Stimulated activated CD4-positive, alpha-beta T cell treated with anti-CD3 and anti-CD28 coated beads, Interleukin-1b, Interleukin-23, amount 100 ng/mL, for 24 hours (primary cell): ENCODE data around the gene TRIP12.
"Not testable (repeated sequence)": the region's sequence is repeated elsewhere in the genome, so short reads cannot be mapped to it uniquely, and the experiment has no call there.

ENCODE experiments used
- DNase-seq, 4 experiments: peaks; one replicate each; pipeline ENCODE4 v3.0.0-alpha.2; 2020; ENCODE audit warnings: low read depth in 4 of 4, low spot score in 1 of 4

Gene TRIP12

DNA sequence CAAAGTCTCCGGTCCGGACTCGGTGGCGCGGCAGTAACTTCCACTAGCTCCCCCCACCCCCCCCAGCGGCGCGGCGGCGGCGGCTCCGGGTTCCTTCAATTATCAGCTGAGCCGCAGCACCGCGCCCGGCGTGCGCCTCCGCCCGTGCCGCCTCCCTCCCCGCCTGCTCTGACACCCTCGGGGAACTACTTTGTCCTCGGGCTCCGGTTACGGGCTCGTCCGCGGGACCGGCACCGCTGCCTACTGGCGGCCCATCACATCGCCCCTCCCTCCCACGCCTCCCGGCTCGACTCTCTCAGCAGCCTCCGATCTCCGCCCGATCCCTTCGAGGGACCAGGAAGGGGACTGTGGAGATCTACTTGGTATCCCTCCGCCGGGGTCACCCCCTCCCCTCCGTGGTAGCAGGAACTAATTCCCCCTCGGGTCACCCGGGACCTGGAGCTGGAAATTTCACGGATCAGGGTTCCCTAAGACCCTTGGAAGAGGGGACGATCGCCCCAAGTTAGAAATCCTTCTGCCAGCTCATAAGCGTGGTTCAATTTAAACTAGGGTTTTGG, at the start of gene TRIP12:
Gene TRIP12, minus strand, starts transcription at position 118 of the 557 bp plus-strand sequence. CDS start 41,930 bp downstream, outside the sequence.
- DNase-seq: peak; percentile 67 to 83 (median 79)

DNA sequence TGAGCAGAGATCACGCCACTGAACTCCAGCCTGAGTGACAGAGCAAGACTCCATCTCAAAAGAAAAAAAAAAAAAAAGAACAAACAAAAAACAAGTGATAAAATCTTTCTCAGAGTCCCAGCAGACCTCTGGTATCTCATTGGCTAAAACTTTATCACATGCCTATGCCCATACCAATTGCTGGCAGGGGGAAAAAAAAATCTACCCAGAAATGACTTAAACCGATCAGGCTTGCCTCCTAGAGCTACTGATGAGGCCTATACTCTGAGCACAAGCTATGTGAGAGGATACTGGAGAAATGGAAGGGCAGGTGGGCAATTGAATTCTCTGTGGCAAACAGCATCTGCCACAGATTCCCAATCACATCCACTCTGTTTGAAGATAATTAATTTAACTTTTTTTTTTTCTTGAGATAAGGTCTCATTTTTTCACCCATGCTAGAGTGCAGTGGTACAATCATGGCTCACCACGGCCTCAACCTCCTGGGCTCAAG, 49.5 kb upstream of the TRIP12 start:
- DNase-seq: no peak

DNA sequence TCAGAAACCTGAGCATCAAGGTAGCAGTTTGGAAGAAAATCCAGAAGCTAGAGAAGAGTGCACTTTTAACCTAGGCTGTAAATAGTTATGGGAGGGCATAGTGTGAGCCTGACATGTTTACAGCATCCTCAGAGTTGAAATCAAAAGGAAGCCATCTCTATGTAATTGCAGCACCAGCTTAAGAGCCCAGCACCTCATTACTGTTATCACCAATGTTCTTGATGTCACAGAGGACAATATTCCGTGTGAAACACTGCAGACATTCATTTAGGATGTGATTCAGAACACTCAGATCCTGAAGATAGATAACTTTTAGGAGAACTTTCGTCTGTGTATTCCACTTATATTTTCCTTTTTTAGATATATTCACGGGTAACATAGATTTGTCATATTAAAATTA, 48.6 kb upstream of the TRIP12 start:
- no peak for DNase-seq

DNA sequence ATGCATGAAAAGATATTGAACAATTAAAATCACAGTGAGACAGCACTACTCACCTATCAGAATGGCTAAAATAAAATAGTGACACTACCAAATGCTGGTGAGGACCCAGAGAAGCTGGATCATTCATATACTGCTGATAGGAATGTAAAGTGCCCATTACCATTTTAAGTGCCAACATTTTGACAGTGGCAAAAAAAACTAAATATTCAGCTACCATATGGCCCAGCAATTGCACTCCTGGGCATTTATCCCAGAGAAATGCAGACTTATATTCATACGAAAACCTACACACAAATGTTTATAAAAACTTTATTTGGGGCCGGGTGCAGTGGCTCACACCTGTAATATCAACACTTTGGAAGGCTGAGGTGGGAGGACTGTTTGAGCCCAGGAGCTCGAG, 48.1 kb upstream of the TRIP12 start:
- no peak for DNase-seq

DNA sequence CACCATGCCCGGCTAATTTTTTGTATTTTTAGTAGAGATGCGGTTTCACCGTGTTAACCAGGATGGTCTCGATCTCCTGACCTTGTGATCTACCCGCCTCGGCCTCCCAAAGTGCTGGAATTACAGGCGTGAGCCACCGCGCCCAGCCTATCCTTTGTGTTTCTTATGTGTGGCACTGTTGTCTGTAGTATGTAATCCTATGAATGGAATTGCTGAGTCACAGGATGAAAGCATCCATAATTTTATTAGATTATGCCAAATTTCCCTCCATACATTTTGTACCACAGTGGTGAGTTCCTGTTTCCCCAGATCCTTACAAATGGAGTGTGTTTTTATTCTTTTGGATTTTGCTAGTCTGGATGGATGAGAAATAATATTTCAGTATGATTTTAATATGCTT, 41.8 kb upstream of the TRIP12 start:
- DNase-seq: not testable (repeated sequence)

DNA sequence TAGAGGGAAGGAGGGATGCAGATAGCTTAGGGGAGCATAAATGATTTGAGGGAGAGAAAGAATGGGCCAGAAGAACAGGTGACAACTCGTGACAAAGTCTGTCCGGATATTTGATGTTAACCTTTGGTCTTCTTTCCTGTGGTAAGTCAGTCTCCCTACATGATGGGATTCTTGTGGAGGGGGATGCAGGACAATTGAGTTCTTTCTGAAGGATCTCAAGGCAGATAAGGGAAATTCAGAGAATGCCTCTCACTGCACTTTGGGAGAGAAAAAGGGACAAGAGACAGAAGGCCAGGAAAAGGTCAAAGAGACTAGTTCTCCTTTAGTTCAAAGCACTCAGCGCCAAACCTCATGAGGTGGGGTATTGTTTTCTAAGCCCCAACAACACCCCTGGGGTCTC, 34.7 kb upstream of the TRIP12 start:
- no peak for DNase-seq

DNA sequence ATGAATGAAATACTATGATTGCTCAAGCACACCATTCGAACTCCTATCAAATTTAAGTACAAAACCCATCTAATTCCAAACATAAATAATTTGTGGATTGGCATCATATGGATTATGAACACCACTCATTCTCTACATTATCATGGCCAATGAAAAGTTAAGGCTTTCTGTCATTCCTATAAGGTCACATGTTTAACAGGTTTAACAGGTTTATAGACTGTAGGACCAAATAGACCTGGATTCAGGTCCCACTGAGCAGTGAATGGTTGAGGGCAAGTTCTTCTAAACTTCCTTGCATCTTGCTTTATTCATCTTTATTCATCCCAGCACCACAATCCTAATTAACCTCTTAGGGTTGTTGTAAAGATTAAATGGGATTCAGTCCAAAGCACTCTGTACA, 33.9 kb upstream of the TRIP12 start:
- no peak for DNase-seq

DNA sequence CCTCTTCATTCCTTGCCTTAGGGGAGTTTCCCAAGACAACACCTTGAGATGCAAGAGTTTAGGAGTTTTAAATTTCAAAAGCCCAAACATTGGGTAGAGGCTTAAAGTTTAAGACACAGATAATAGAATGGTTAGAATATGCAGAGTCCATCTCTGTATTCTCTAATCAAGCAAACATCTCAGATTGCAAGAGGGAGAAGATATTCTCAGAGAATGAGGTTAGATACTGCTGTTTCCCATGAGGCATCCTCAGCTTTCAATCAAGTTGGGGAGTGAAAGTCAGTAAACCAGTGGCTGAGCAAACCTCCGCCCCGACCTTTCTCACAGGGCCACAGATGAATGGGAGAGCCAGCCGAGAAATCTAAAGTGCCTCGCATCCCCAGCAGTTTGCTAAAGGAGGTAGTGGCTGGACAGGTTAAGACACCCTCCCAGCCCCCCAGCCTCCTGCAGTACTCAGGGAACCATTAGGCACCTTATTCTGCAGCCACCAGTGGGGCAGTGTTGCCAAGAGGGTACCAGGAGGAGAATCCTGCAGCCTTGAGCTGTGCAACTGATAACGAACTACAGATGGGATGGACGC, 30.5 kb upstream of the TRIP12 start:
- no peak for DNase-seq

DNA sequence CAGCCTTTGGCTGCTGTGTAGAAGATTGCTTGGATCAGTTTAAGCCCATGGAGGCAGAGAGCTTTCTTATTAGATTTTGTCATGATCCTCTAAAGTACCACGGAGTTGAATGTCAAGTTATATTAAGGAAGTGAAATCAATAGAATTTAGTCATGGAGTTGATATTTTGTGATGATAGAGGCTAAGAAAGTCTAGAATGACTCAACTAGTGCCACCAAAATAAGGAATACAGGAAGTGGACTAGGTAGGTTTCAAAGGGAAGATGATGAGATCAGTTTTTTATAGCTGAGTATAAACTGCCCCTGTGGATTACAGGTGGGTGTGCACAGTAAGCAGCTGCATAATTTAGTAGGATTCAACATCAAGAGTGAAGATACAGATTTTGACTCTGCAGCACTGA, 25.7 kb upstream of the TRIP12 start:
- DNase-seq: no peak

DNA sequence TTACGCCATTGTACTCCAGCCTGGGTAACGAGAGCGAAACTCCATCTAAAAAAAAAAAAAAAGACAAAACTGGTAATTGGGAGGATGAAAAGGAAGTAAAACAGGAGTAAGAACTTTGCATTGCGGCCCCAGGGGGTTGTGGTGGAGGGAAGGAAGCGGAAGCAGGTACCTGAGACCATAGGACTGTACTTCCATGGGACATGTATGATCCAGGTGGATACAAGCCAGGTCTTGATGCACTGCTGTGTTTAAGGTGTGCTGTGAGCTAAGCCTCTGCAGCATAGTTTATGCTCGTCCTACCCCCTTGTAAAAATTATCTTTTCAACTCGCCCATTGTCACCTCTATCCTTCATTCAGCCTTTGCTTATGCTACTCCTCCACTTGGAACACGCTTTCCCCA, 24.2 kb upstream of the TRIP12 start:
- no peak for DNase-seq

DNA sequence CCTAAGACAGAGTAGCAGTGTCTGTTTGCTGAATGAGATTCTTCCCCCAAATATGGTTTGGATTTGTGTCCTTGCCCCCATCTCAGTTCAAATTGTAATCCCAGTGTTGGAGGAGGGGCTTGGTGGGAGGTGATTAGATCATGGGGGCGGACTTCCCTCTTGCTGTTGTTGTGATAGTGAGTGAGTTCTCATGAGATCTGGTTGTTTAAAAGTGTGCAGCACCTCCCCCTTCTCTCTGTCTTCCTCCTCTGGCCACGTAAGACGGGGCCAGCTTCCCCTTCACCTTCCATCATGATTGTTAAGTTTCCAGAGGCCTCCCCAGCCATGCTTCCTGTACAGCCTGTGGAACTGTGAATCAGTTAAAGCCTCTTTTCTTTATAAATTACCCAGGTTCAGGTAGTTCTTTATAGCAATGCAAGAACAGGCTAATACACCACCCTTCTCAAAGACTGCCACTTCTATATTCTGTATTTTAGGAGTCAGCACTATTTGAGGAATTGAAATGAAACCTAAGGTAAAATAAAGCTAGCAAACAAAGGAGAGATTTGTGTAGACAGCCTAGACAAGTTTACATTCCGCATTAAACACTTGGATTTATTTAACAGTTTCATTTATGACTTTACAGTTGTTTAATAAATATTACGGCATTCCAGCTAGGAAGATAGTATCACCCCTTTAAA, 22.1 kb upstream of the TRIP12 start:
- DNase-seq: no peak

DNA sequence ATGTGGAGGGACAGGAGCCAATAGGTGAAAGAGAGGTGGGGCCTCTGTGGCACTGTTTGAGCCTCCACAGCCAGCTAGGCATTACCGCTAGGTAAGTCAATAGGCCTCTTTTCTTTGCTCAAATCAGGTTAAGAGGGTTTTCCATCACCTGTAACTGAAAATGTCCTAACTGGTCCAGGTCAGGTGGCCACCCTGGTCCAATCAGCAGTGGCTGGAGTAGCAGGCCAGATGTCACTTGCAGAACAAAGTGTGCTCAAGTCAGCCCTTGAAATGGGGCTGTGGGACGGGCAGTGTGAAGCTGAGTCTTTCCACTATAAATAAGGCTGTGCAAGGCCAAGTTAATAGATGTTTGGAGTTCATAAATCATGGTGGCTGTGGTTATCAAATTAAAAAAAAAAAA, 21.4 kb upstream of the TRIP12 start:
- no peak for DNase-seq

DNA sequence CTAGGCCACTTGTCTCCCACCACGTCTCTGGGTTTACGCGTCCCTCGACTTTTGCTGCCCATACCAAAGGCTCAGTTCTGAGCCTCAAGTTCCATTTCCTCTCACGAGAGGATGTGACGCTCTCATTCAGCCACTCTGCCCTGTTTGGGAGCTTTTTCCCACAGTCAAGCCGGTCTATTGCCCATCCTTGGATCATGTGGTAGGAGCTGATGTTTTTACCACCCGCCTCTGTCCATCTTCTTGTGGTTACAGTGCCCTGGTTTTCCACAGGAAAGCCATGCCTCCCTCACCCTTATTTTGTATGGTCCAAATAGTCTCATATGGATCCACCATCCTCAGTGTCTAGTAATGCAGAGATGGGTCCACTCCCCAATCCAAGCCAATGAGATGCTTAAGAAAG, 20.9 kb upstream of the TRIP12 start:
- no peak for DNase-seq

DNA sequence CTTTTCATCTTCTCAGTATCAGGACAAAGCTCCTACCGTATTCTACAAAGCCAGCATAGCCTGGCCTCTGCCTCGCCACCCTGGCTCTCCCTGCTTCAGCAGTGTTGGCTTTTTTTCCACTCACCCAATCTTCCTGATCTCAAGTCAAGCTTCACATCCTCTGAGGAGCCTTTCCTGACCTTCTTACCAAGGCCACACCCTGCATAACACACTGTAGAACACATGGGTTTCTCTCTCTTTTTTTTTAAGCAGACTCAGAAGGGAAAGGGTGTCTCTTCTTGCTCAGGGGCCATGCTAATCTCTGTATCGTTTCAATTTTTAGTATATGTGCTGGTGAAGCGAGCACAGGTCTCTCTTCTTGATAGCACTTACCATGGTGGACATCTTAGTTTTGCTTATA, 15.7 kb upstream of the TRIP12 start:
- no peak for DNase-seq

DNA sequence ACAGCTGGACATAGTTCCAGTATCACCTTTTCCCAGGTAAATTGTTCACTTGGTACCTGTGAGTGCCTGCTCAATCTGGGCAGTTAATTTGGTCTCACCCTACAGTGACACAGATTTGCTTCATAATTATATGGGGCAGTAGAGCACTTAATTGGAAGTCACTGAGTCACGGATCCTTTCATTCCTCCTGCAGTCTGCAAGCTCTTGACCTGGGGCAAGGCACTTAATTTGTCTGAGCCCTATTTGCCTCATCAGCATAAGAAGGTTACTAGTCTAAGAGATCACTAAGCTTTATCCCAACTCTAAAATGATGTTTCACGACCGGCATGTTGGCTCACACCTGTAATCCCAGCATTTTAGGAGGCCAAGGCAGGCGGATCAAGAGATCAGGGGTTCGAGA, 9.4 kb upstream of the TRIP12 start:
- no peak for DNase-seq

DNA sequence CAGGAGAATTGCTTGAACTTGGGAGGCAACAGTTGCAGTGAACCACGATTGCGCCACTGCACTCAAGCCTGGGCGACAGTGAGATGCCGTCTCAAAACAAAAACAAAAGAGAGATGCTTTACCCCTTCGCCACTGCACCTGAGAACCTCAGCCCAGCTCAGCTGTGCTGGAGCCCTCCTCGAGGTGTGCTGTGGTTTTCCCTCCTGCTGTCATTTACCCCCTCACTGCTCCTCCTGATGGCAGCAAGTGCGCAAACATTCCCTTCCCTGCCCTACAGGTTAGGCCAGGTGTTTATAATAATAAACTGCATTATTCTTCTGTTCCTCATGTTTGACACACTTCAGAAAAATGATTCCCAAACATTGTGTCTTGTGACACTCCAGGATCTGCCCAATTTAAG, 8.8 kb upstream of the TRIP12 start:
- DNase-seq: no peak

DNA sequence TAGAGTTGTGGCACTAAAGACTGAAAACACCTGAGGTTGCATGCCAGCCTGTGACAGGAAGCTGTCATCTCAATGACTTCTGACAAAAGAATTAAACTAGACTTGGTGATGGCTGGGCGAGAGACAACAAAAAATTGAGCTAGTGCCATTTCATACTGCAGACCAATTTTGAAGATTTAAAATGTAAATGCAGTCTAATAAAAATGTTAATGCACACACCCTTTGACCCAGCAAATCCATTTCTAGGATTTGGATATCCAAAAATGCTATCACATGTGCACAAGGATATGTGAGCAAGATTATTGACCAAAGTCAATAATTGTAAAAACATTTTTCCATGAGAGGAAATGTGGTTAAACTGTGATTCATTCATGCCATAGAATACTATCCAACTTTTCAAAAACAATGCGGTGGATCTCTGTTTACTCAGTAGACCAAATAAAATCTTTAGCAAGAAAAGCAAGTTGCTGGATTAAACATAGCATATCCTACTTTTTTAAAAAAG, 6.1 kb upstream of the TRIP12 start:
- DNase-seq: no peak

DNA sequence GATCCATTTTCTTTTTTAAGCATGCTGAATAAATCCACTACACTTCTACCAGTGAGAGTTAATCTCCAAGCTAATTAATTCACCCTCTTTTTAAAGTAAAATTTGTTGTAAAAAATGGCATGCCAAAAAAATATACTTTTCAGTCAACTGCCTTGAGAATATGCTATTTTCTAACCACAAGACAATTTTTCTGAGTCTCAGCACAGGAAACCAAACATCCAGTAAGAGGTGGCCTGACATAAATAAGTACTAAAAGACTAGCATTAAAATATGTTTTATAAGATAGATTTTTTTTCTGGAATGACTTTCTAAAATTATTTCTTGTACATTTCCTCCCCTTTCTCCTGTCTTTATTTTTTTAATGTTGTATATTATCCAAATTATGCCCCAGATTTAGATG, 3.4 kb upstream of the TRIP12 start:
- no peak for DNase-seq

DNA sequence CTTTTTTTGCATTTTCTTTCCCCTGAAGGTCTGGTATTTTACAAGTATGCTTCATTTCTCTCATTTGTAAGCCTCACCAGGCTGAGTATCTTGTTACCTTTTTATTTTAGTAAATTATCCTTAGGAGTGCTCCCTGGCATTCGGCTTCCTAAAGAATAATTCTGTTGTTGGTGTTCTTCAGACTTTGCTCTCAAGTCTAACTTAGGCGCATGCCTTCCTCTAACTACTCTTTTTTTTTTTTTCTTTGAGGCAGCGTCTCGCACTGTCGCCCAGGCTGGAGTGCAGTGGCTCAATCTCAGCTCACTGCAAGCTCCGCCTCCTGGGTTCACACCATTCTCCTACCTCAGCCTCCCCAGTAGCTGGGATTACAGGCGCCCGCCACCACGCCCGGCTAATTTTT, 2.7 kb upstream of the TRIP12 start:
- not testable (repeated sequence) for DNase-seq

DNA sequence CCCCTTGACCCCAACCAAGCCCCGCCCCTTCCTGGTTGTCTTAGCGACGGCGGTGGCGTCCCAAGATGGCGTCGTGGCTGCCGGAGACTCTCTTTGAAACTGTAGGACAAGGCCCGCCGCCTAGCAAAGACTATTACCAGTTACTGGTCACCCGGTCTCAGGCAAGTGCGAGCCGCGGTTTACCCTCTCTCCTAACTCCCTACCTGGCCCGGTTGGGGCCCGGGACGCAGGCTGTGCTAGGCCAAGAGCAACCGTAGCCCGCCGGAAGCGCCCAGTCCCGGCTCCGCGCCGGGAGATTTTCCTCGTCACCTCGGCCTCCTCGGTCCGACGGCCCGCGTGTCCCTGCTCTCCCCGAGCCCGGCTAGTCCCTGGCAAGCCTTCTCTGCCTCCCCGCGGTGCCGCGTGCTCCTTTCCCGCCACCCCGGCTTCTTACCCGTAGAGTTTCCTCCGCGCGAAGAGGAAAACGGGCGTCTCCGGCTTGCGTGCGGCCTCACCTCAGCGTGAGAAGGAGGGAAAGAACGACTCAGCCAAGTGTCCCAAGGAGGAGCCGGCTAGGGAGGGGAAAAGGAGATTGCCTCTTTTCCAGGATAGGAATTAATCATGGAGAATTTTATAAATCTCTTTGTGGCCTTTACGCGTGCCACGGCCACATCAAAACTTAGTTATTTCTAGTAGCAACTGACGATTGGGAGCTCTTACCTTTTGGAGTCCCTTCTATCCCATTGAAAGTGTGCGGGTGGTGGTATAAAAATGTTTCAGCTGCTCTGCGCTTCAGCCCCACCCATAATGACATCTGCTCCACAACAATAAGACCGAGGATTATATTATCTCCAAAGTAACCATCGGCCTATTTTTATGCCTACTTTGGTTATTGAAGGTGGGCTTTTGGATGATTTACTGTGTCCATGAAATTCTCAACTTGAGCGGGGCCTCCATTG, 909 bp upstream of the TRIP12 start, which contains the start of gene FBXO36:
Gene FBXO36, plus strand, starts transcription at position 55 of the 938 bp plus-strand sequence. Its CDS starts 11 bp downstream, at position 66.
- peak; percentile 79 to 90 (median 82) for DNase-seq
